KOPT-K1 (cell line): ENCODE measurements around the gene GPR162.
A peak's percentile ranks its signal among the peaks of the same experiment; 100 is the strongest.
"Not testable (repeated sequence)": the region's sequence is repeated elsewhere in the genome, so short reads cannot be mapped to it uniquely, and the experiment has no call there.

ENCODE experiments used
- H3K27ac ChIP-seq: fragments of 200-600 bp; sonication (generic); 2 replicates; pipeline ENCODE4 v1.5.1; 2016; ENCODE audit warnings: antibody characterized with exemption, mild to moderate bottlenecking, low read depth, low read length; ENCODE audit not compliant: poor library complexity, severe bottlenecking
- H3K36me3 ChIP-seq: fragments of 200-600 bp; sonication (generic); 2 replicates; pipeline ENCODE4 v1.5.1; 2017; ENCODE audit warnings: antibody characterized with exemption, mild to moderate bottlenecking, low read length, moderate library complexity; ENCODE audit not compliant: insufficient read depth
- H3K9me3 ChIP-seq: fragments of 200-600 bp; sonication (generic); 2 replicates; pipeline ENCODE4 v1.5.1; 2017; ENCODE audit warnings: antibody characterized with exemption, low read length, mild to moderate bottlenecking; ENCODE audit not compliant: insufficient read depth, poor library complexity, severe bottlenecking

GPR162 gene

DNA sequence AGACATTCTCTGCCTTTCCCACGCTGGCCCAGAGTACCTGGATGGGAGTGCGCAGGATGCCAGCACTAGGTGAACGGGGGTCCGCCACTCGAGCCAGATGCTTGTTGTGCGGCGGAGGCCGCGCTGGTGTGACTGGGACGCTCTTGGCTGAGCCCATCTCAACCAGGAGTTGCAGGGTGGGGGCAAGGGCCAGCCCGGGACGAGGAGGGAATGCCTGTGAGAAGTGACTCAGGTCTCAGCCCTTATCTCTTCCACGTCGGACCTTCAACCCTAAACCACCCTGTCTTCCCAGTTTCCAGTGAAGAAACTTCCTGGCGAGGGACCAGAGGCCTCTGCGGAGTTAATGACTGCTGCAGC is 29.2 kb downstream of the GPR162 start:
- Histone ChIP-seq H3K27ac (peak overlapping the region; percentile 80), H3K9me3 (no peaks in the 10 kb centered on the region), H3K36me3 (peaks cover 67% of the 10 kb centered on the region)

DNA sequence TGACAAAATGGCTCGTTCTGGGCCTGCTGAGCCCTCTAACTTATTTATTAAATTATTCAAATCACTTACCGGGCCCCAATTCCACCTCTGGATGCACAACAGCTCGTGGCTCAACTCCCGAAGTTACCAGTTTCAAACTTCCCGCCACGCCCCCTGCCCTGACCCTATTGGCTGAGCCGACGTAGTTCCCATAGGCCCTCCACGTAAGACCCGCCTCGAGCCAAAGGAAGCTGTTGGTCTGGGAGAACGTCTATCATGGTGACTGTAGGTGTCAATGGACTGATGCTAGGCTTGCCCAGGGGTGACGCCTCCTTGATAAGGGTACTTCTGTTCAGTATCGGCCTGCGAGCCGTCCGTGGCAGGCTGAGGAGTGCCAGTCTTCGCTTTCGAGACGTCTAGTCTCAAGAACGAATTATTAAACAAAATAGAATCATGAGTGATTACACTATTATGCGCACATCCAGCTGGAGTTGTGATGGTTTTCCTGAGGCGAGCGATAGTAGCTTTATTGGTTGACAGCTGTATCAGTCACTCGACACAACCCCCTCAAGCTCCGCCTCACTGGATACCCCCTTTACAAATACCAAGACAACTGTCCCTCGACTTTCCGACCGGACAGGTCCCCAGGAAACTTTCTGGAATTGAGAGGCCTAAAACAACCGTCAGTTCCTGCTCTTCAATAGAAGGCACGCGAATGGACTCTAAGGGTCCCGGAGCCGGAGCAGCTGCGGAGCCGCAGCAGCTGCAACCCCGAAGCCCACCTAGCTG is 29.7 kb downstream of the GPR162 start, which contains the start of gene CDCA3:
Gene CDCA3, minus strand, starts transcription at position 134 of the 768 bp plus-strand sequence. CDS start 334 bp downstream, outside the sequence.
- Histone ChIP-seq H3K9me3 (no peaks in the 10 kb centered on the region), H3K27ac (peak within 1 kb of the TSS; percentile 80), H3K36me3 (peaks cover 67% of the 10 kb centered on the region)

- Histone ChIP-seq H3K9me3 (no peaks in the 10 kb centered on the region), H3K27ac (peak within 1 kb of the TSS; percentile 80), H3K36me3 (peaks cover 67% of the 10 kb centered on the region)
Observed at GRCh38 chr12:6851921-6852650, 30.5 kb downstream of the GPR162 start, which contains the start of gene USP5. TSS of gene USP5 (plus strand) at chr12:6852150. CDS start at chr12:6852180, 30 bp downstream.

GRCh38 chr12:6852651-6853354 is 31.2 kb downstream of the GPR162 start:
- Histone ChIP-seq H3K9me3 (no peaks in the 10 kb centered on the region), H3K36me3 (peaks cover 67% of the 10 kb centered on the region), H3K27ac (peak overlapping the region; percentile 80)

DNA sequence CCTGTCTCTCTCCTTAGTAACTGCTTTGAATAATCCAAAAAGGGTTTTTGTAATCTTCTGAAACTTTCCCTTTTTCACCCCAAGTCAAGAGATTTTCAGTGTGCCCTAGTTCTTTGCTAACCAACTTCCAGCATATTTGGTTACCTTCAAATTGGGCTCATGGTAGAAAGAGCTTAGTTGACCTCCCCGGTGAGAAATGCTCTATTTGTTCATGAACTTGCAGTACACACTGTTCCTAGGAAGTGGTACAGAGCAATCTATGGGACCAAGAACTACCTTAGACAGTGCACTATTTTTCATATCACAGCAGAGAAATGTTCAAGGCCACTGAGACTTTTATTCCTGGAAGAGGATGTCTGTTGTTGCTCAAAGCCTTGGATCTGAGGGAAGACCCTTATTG is 32.0 kb downstream of the GPR162 start:
- H3K9me3 ChIP-seq = no peaks in the 10 kb centered on the region
- H3K27ac ChIP-seq = no peak overlapping the region
- peaks cover 67% of the 10 kb centered on the region for H3K36me3 ChIP-seq

- Histone ChIP-seq H3K9me3 (no peaks in the 10 kb centered on the region), H3K27ac (no peak overlapping the region), H3K36me3 (peaks cover 67% of the 10 kb centered on the region)
Observed at GRCh38 chr12:6854036-6854435, 32.4 kb downstream of the GPR162 start.

DNA sequence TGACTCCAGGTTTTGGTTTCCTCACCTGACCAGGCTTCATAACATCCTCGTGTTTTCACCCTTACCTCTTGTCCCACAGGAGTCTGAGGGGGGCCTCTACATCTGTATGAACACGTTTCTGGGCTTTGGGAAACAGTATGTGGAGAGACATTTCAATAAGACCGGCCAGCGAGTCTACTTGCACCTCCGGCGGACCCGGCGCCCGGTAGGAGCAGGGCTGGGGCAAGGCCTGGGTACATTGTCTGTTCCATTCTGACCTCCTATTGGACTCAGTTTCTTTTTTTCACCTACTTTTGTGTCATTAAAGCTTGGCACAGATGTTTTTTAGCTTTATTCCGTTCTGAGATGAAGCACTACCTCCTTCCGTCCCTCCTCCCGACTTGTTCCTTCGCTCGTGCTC is 33.7 kb downstream of the GPR162 start:
- no peaks in the 10 kb centered on the region for H3K9me3 ChIP-seq
- no peak overlapping the region for H3K27ac ChIP-seq
- peaks cover 67% of the 10 kb centered on the region for H3K36me3 ChIP-seq

DNA sequence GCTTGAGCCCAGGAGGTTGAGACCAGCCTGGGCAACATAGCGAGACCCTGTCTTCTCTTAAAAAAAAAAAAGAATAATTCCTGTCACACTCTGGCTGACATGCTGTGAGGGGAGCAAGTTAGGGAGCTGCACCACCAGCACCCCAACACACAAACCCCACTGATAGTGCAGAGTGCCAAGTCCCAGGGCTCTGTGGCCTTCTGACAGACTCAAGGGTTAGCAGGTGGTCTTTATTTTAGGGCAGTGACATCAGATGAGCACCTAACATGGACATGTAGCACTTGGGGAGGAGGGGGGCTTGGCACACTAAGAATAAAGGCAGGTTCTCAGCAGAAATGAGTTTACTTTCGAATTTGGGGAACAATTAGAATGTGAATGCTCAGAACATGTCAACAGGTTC is 37.2 kb downstream of the GPR162 start:
- H3K9me3 ChIP-seq = no peaks in the 10 kb centered on the region
- H3K27ac ChIP-seq = no peak overlapping the region
- H3K36me3 ChIP-seq = peaks cover 98% of the 10 kb centered on the region

DNA sequence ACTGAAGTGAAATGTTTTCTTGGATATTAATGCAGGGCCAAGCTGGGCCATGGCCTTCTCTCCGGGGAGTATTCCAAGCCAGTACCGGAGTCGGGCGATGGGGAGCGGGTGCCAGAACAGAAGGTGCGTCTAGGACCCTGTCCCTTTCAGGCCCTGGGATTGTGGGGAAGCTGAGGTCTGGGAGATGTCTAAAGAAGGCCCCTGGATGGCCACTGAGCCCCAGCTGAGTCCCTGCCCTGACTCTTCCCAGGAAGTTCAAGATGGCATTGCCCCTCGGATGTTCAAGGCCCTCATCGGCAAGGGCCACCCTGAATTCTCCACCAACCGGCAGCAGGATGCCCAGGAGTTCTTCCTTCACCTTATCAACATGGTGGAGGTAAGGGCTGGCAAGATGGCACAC is 38.5 kb downstream of the GPR162 start:
- Histone ChIP-seq H3K36me3 (peaks cover 100% of the 10 kb centered on the region), H3K9me3 (no peaks in the 10 kb centered on the region), H3K27ac (no peak overlapping the region)

DNA sequence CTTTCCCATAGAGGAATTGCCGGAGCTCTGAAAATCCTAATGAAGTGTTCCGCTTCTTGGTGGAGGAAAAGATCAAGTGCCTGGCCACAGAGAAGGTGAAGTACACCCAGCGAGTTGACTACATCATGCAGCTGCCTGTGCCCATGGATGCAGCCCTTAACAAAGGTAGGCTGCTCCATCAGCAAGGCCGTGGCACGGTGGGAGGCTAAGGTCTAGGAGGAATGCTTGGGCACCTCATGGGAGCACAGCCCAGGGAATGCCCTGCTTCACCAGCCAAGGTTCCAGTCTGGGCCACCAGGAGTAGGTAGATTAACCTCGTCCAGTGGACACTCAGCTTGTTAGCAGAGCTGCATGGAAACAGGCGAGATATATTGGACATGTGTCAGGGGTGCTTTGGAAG is 39.3 kb downstream of the GPR162 start:
- Histone ChIP-seq H3K9me3 (no peaks in the 10 kb centered on the region), H3K36me3 (peaks cover 100% of the 10 kb centered on the region), H3K27ac (no peak overlapping the region)

- H3K27ac ChIP-seq = no peak overlapping the region
- peaks cover 100% of the 10 kb centered on the region for H3K36me3 ChIP-seq
- no peaks in the 10 kb centered on the region for H3K9me3 ChIP-seq
Observed at GRCh38 chr12:6861391-6861790, 39.8 kb downstream of the GPR162 start.

- Histone ChIP-seq H3K36me3 (peaks cover 83% of the 10 kb centered on the region), H3K27ac (no peak overlapping the region), H3K9me3 (no peaks in the 10 kb centered on the region)
Observed at GRCh38 chr12:6863033-6863432, 41.4 kb downstream of the GPR162 start.

DNA sequence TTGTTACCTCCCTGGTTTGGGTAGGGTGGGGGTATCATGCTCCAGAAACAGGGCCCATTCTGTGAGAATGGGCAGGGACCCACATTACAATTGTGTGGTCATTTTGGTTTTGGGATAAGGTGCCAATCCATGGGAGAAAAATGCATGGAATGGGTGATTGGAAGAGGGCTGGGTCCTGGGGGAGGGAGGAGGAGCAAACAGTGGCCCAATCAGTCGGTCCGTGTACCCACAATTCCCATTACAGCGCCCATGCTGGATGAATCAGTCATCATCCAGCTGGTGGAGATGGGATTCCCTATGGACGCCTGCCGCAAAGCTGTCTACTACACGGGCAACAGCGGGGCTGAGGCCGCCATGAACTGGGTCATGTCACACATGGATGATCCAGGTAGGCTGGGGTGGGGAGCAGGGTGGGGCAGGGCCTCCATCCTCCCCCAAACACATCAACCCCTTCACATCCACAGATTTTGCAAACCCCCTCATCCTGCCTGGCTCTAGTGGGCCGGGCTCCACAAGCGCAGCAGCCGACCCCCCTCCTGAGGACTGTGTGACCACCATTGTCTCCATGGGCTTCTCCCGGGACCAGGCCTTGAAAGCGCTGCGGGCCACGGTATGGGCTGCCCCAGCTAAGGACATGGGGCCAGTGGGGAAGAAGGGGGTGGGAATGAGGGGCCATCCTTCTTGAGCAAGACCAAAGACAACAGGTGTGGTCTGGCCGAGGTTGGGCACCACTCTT is 42.1 kb downstream of the GPR162 start:
- Histone ChIP-seq H3K27ac (no peak overlapping the region), H3K36me3 (peaks cover 77% of the 10 kb centered on the region), H3K9me3 (no peaks in the 10 kb centered on the region)

GRCh38 chr12:6865307-6865706 is 43.7 kb downstream of the GPR162 start:
- H3K27ac ChIP-seq, H3K9me3 ChIP-seq: not testable (repeated sequence)
- H3K36me3 ChIP-seq = peaks cover 77% of the 10 kb centered on the region
